NCI-H2107 (cell line): Measurements from ENCODE around the gene FAM227A.

Source experiments
- DNase-seq: peaks from one replicate; lab custom pipeline; 2025; lab: John Stamatoyannopoulos, UW

FAM227A gene

DNA sequence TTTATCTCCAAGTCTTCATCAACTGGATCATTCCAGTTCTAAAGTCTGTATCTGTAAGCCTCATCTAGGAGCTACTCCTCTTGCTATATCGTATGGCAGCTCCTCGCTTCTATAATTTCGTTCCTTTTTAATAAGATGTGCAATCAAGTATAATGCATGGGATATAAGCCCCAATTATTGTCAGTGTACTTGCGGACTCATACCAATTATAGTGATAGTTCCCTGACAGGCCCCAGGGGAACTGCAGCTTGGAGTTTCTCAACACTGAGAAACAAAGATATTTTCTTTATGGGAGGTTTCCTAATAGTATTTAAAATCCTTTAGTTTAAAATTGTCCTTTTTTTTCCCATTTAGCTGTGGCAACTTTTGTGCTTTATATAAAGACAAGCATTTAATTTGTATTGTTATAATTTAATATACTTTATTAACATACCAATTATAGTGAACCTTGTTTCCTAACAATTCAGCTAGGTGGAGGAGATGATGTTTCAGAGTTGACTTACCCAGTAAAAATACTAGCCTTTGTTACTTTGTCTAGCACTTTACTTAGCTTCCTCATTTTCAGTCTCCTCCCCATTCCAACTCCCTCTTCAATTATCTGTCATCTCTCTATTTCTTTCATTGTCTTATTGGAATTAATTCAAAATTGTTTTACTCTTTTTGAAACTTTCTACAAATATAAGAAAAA, 124.8 kb downstream of the FAM227A start:
- no peak for DNase-seq
